Activated CD8-positive, alpha-beta memory T cell treated with anti-CD3 and anti-CD28 coated beads for 36 hours (primary cell): ENCODE measurements around the gene PYURF. TPM values are rescaled to one million over a fixed set of nuclear protein-coding genes. Genes with fewer than 3 reads are reported as not detected.
"Not testable (repeated sequence)": the region's sequence is repeated elsewhere in the genome, so short reads cannot be mapped to it uniquely, and the experiment has no call there.

ENCODE experiments used
- CTCF ChIA-PET: fragments of 350-600 bp; sonication (Branson Sonifier 250); formaldehyde crosslinking; loops from one replicate; lab custom pipeline; 2021; ENCODE audit warnings: antibody characterized with exemption; lab: Charles Lee
- POLR2A ChIA-PET: fragments of 350-600 bp; sonication (Branson Sonifier 250); formaldehyde crosslinking; loops from one replicate; lab custom pipeline; 2021; ENCODE audit warnings: antibody characterized with exemption; lab: Charles Lee
- total RNA-seq, 2 experiments: library from RNA; stranded (reverse); gene quantifications; one replicate each; pipeline ENCODE4 v1.2.3, GENCODE V29; 2021

PYURF gene
- 10 to 100 TPM; 61.9 to 68.6 TPM for total RNA-seq

- CTCF ChIA-PET = interaction anchor here (1.1 kb wide), 1 partner anchor 312 kb away, joined by 3 read pairs; no protein-coding TSS in a partner anchor
- POLR2A ChIA-PET = interaction anchor here (0.8 to 1.9 kb wide), 3 partner anchors 70 to 239 kb away, joined by 3 to 6 read pairs (median 3); partner anchors contain the start of genes HERC6 and PPM1K
Measured at GRCh38 chr4:88523325-88524129, at the start of gene PYURF. Gene PYURF, minus strand, starts transcription at chr4:88523776. Its CDS starts 76 bp downstream, at chr4:88523700.

GRCh38 chr4:88570001-88570400 is 46.4 kb upstream of the PYURF start:
- ChIA-PET POLR2A (no interaction called here), CTCF (no interaction called here)

- POLR2A ChIA-PET = no interaction called here
- CTCF ChIA-PET = no interaction called here
Measured at GRCh38 chr4:88567591-88567990, 44.0 kb upstream of the PYURF start.

GRCh38 chr4:88549815-88550214 is 26.2 kb upstream of the PYURF start:
- POLR2A ChIA-PET = no interaction called here
- CTCF ChIA-PET = no interaction called here

GRCh38 chr4:88539322-88540068 is 15.9 kb upstream of the PYURF start:
- CTCF ChIA-PET = interaction anchor here (0.6 to 1.7 kb wide), 16 partner anchors 9 to 483 kb away, joined by 3 to 6 read pairs (median 4); no protein-coding TSS in a partner anchor
- POLR2A ChIA-PET = not testable (repeated sequence)

- ChIA-PET POLR2A (no interaction called here), CTCF (no interaction called here)
Measured at GRCh38 chr4:88537709-88538108, 14.1 kb upstream of the PYURF start.

GRCh38 chr4:88535090-88535755 is 11.6 kb upstream of the PYURF start:
- CTCF ChIA-PET = interaction anchor here (1.4 kb wide), 1 partner anchor 20 kb away, joined by 3 read pairs; no protein-coding TSS in a partner anchor
- POLR2A ChIA-PET = no interaction called here

- CTCF ChIA-PET = interaction anchor here (1.4 kb wide), 1 partner anchor 19 kb away, joined by 3 read pairs; no protein-coding TSS in a partner anchor
- POLR2A ChIA-PET = no interaction called here
Measured at GRCh38 chr4:88533937-88534750, 10.6 kb upstream of the PYURF start.

GRCh38 chr4:88533088-88533790 is 9.7 kb upstream of the PYURF start:
- CTCF ChIA-PET = interaction anchor here (1.3 kb wide), 1 partner anchor 11 kb away, joined by 3 read pairs; no protein-coding TSS in a partner anchor
- POLR2A ChIA-PET = no interaction called here

- POLR2A ChIA-PET = no interaction called here
- CTCF ChIA-PET = interaction anchor here (1.3 kb wide), 1 partner anchor 9 kb away, joined by 3 read pairs; no protein-coding TSS in a partner anchor
Measured at GRCh38 chr4:88531549-88531948, 8.0 kb upstream of the PYURF start.

GRCh38 chr4:88528861-88529260 is 5.3 kb upstream of the PYURF start:
- CTCF ChIA-PET = no interaction called here
- POLR2A ChIA-PET = no interaction called here

GRCh38 chr4:88527787-88528186 is 4.2 kb upstream of the PYURF start:
- POLR2A ChIA-PET = interaction anchor here (0.8 kb wide), 1 partner anchor 66 kb away, joined by 4 read pairs; no protein-coding TSS in a partner anchor
- CTCF ChIA-PET = no interaction called here

- ChIA-PET POLR2A (no interaction called here), CTCF (interaction anchor here (0.7 to 1.2 kb wide), 3 partner anchors 14 to 133 kb away, joined by 3 to 4 read pairs (median 3); no protein-coding TSS in a partner anchor)
Measured at GRCh38 chr4:88526221-88526815, 2.7 kb upstream of the PYURF start.

- ChIA-PET POLR2A (interaction anchor here (1.0 to 1.9 kb wide), 2 partner anchors 69 to 240 kb away, joined by 3 to 6 read pairs; partner anchors contain the start of gene PPM1K), CTCF (no interaction called here)
Measured at GRCh38 chr4:88524171-88524570, 595 bp upstream of the PYURF start.

GRCh38 chr4:88522702-88523324 is 763 bp downstream of the PYURF start:
- ChIA-PET POLR2A (interaction anchor here (0.8 to 1.9 kb wide), 3 partner anchors 71 to 238 kb away, joined by 3 to 6 read pairs (median 3); partner anchors contain the start of genes HERC6 and PPM1K), CTCF (interaction anchor here (0.8 to 1.1 kb wide), 2 partner anchors 10 to 311 kb away, joined by 3 read pairs; no protein-coding TSS in a partner anchor)

- ChIA-PET POLR2A (no interaction called here), CTCF (interaction anchor here (1.3 kb wide), 1 partner anchor 300 kb away, joined by 4 read pairs; no protein-coding TSS in a partner anchor)
Measured at GRCh38 chr4:88518911-88519310, 4.7 kb downstream of the PYURF start.
